Measurements from ENCODE around the gene RBFA. TPM values are rescaled to one million over a fixed set of nuclear protein-coding genes. Genes with fewer than 3 reads are reported as not detected.

The RBFA gene
- total and polyA plus RNA-seq, 3 donors from 2014 or later: 25.9 to 57.6 (median 57.0) TPM

- no peaks in the 10 kb centered on the region for H3K27me3 ChIP-seq
- no peak overlapping the region for H3K27ac ChIP-seq
- TF ChIP-seq POLR2A (IDR thresholded peaks at IDR 0.05): no peak
- TF ChIP-seq, protein P1, sequence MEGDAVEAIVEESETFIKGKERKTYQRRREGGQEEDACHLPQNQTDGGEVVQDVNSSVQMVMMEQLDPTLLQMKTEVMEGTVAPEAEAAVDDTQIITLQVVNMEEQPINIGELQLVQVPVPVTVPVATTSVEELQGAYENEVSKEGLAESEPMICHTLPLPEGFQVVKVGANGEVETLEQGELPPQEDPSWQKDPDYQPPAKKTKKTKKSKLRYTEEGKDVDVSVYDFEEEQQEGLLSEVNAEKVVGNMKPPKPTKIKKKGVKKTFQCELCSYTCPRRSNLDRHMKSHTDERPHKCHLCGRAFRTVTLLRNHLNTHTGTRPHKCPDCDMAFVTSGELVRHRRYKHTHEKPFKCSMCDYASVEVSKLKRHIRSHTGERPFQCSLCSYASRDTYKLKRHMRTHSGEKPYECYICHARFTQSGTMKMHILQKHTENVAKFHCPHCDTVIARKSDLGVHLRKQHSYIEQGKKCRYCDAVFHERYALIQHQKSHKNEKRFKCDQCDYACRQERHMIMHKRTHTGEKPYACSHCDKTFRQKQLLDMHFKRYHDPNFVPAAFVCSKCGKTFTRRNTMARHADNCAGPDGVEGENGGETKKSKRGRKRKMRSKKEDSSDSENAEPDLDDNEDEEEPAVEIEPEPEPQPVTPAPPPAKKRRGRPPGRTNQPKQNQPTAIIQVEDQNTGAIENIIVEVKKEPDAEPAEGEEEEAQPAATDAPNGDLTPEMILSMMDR (IDR thresholded peaks at IDR 0.05): no peak
- 86 to 88% methylated on average over 17 of the region's 17 CpGs for WGBS, 2 donors
- H3K36me3 ChIP-seq (ENCODE audit: low read depth, missing control alignments): no peaks in the 10 kb centered on the region
- H3K4me1 ChIP-seq: peaks cover 10% of the 10 kb centered on the region
- intact Hi-C loops (cut with DNase I; ENCODE audit: low total_unique reads): no loop called here
- no peak overlapping the region for H3K4me3 ChIP-seq
- H3K9me3 ChIP-seq: no peaks in the 10 kb centered on the region
- DNase-seq: no peak
Measured at GRCh38 chr18:80037869-80038630, 3.8 kb downstream of the RBFA start.

GRCh38 chr18:80040515-80040914, 6.3 kb downstream of the RBFA start:
- Histone ChIP-seq H3K4me1 (peaks cover 1% of the 10 kb centered on the region), H3K27ac (no peak overlapping the region), H3K9me3 (no peaks in the 10 kb centered on the region), H3K36me3 (ENCODE audit: low read depth, missing control alignments) (no peaks in the 10 kb centered on the region), H3K27me3 (no peaks in the 10 kb centered on the region), H3K4me3 (no peak overlapping the region)
- DNase-seq: no peak
- intact Hi-C loops (cut with DNase I; ENCODE audit: low total_unique reads): no loop called here
- 96 to 98% methylated on average over 3 of the region's 3 CpGs for WGBS, 2 donors
- TF ChIP-seq POLR2A (IDR thresholded peaks at IDR 0.05): no peak
- TF ChIP-seq, protein P1 (IDR thresholded peaks at IDR 0.05): no peak

GRCh38 chr18:80041424-80041823, 7.2 kb downstream of the RBFA start:
- H3K36me3 ChIP-seq (ENCODE audit: low read depth, missing control alignments): no peaks in the 10 kb centered on the region
- no peak overlapping the region for H3K4me3 ChIP-seq
- no peaks in the 10 kb centered on the region for H3K27me3 ChIP-seq
- DNase-seq: no peak
- TF ChIP-seq POLR2A (IDR thresholded peaks at IDR 0.05): no peak
- TF ChIP-seq, protein P1 (IDR thresholded peaks at IDR 0.05): no peak
- H3K27ac ChIP-seq: no peak overlapping the region
- no peaks in the 10 kb centered on the region for H3K4me1 ChIP-seq
- intact Hi-C loops (cut with DNase I; ENCODE audit: low total_unique reads): no loop called here
- no peaks in the 10 kb centered on the region for H3K9me3 ChIP-seq
- WGBS, 2 donors: 87 to 90% methylated on average over 11 of the region's 11 CpGs

- no peaks in the 10 kb centered on the region for H3K9me3 ChIP-seq
- no peaks in the 10 kb centered on the region for H3K36me3 ChIP-seq (ENCODE audit: low read depth, missing control alignments)
- no peak overlapping the region for H3K27ac ChIP-seq
- no peak for DNase-seq
- H3K4me1 ChIP-seq: no peaks in the 10 kb centered on the region
- no peak for TF ChIP-seq POLR2A (IDR thresholded peaks at IDR 0.05)
- TF ChIP-seq, protein P1 (IDR thresholded peaks at IDR 0.05): no peak
- intact Hi-C loops (cut with DNase I; ENCODE audit: low total_unique reads): no loop called here
- WGBS, 2 donors: 75 to 79% methylated on average over 4 of the region's 4 CpGs
- H3K27me3 ChIP-seq: no peaks in the 10 kb centered on the region
- H3K4me3 ChIP-seq: no peak overlapping the region
Measured at GRCh38 chr18:80042785-80043184, 8.6 kb downstream of the RBFA start.

- intact Hi-C loops (cut with DNase I; ENCODE audit: low total_unique reads): no loop called here
- no peaks in the 10 kb centered on the region for H3K27me3 ChIP-seq
- H3K4me1 ChIP-seq: no peaks in the 10 kb centered on the region
- no peaks in the 10 kb centered on the region for H3K36me3 ChIP-seq (ENCODE audit: low read depth, missing control alignments)
- 93 to 98% methylated on average over 10 to 11 of the region's 11 CpGs for WGBS, 2 donors
- no peak overlapping the region for H3K27ac ChIP-seq
- H3K9me3 ChIP-seq: no peaks in the 10 kb centered on the region
- no peak for DNase-seq
- TF ChIP-seq, protein P1 (IDR thresholded peaks at IDR 0.05): no peak
- no peak for TF ChIP-seq POLR2A (IDR thresholded peaks at IDR 0.05)
- H3K4me3 ChIP-seq: no peak overlapping the region
Measured at GRCh38 chr18:80044072-80044471, 9.8 kb downstream of the RBFA start.
